CD8-positive, alpha-beta memory T cell (primary cell): ENCODE results near the gene SLC16A8. TPM values are rescaled to one million over a fixed set of nuclear protein-coding genes. Genes with fewer than 3 reads are reported as not detected.

ENCODE experiments used
- CTCF ChIA-PET: fragments of 350-600 bp; sonication (Branson Sonifier 250); formaldehyde crosslinking; loops from one replicate; lab custom pipeline; 2021; ENCODE audit warnings: antibody characterized with exemption; lab: Charles Lee
- POLR2A ChIA-PET: fragments of 350-600 bp; sonication (Branson Sonifier 250); formaldehyde crosslinking; loops from one replicate; lab custom pipeline; 2021; ENCODE audit warnings: antibody characterized with exemption; lab: Charles Lee
- DNase-seq, 5 donors: peaks; one replicate each; pipeline versions ENCODE4 v3.0.0 to v3.0.0-alpha.2; 2020 to 2022; ENCODE audit warnings: mixed read lengths in 1 of 5
- H3K27ac ChIP-seq: one replicate; pipeline ENCODE4 v1.7.0; 2013; ENCODE audit warnings: low read depth, mild to moderate bottlenecking, low read length, moderate library complexity
- H3K27me3 ChIP-seq: 2 replicates; pipeline ENCODE4 v1.7.0; 2013; ENCODE audit warnings: low read length, mild to moderate bottlenecking; ENCODE audit not compliant: insufficient read depth, poor library complexity, severe bottlenecking
- H3K36me3 ChIP-seq: 2 replicates; pipeline ENCODE4 v1.7.0; 2013; ENCODE audit warnings: mild to moderate bottlenecking, low read length, moderate library complexity; ENCODE audit not compliant: insufficient read depth
- H3K4me1 ChIP-seq: 2 replicates; pipeline ENCODE4 v1.7.0; 2013; ENCODE audit warnings: mild to moderate bottlenecking, low read length, moderate library complexity; ENCODE audit not compliant: insufficient read depth
- H3K4me3 ChIP-seq: 2 replicates; pipeline ENCODE4 v1.7.0; 2013; ENCODE audit warnings: mild to moderate bottlenecking, low read length
- H3K9me3 ChIP-seq: 2 replicates; pipeline ENCODE4 v1.7.0; 2013; ENCODE audit warnings: mild to moderate bottlenecking, low read length
- H3K27ac Mint-ChIP-seq, 8 donors: one replicate each; pipeline ENCODE4 v1.8.0; 2020 to 2021; ENCODE audit warnings: mixed read lengths in 8 of 8, mild to moderate bottlenecking in 6 of 8, inconsistent platforms in 3 of 8, moderate library complexity in 3 of 8
- H3K27me3 Mint-ChIP-seq, 2 donors: one replicate each; pipeline ENCODE4 v1.8.0; 2020 to 2021; ENCODE audit warnings: mixed read lengths in 2 of 2, mild to moderate bottlenecking in 1 of 2, moderate library complexity in 1 of 2
- H3K36me3 Mint-ChIP-seq, 3 donors: one replicate each; pipeline ENCODE4 v1.8.0; 2020 to 2021; ENCODE audit warnings: mixed read lengths in 3 of 3, inconsistent platforms in 1 of 3, mild to moderate bottlenecking in 1 of 3
- H3K4me1 Mint-ChIP-seq, 3 donors: one replicate each; pipeline ENCODE4 v1.8.0; 2020 to 2021; ENCODE audit warnings: mixed read lengths in 3 of 3, inconsistent platforms in 1 of 3, mild to moderate bottlenecking in 1 of 3
- H3K4me3 Mint-ChIP-seq, 7 donors: one replicate each; pipeline ENCODE4 v1.8.0; 2020 to 2021; ENCODE audit warnings: mixed read lengths in 7 of 7, mild to moderate bottlenecking in 6 of 7, moderate library complexity in 4 of 7, inconsistent platforms in 2 of 7
- H3K9me3 Mint-ChIP-seq, 5 donors: one replicate each; pipeline ENCODE4 v1.8.0; 2020 to 2022; ENCODE audit warnings: mixed read lengths in 5 of 5, mild to moderate bottlenecking in 3 of 5, moderate library complexity in 2 of 5, inconsistent platforms in 1 of 5
- polyA plus RNA-seq: library from polyadenylated mRNA; unstranded; fragments of 300-500 nt; fragmentation: Illumina TruSeq; gene quantifications from one replicate; pipeline ENCODE4 v1.2.3, GENCODE V29; 2021
- total RNA-seq, 2 experiments: library from RNA; stranded (reverse); gene quantifications; one replicate each; pipeline ENCODE4 v1.2.3, GENCODE V29; 2021

The SLC16A8 gene
- total and polyA plus RNA-seq, 3 experiments from 2014 or later: 0.35 TPM; not detected in 2

DNA sequence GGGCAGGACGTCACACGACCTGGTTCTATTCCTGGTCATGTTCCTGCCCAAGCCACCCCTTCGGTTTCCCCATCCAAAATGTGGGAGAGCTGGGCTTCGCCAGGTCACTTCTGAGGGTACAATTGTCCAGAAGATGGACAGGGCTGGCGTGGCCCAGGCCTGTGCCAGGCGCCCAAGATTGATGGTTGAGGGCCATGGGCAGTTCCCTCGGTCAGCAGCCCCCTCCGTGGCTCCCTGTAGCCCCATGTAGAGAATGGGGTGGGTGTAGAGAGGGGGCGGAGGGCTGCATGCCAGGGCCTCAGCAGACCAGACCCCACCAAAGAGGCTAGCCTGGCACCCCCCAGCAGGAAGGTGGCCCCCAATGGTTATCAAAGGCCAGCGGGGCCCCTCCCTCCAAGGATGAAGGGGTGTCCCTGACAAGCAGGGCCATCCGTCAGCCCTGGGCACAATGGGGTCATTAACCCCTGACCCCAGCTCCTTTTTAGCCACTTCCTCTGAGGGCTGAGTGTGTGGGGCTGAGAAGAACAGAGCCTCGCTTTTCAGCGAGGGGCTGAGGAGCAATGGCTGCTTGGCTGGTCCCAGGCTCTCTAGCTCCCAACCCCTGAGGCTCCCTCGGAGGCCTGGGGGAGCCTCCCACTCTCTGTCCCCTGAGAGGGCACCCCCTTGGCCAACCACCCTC lies 37.8 kb downstream of the SLC16A8 start:
- no peaks in the 10 kb centered on the region for H3K36me3 Mint-ChIP-seq
- Histone ChIP-seq H3K4me1 (no peaks in the 10 kb centered on the region), H3K9me3 (no peaks in the 10 kb centered on the region), H3K27ac (no peak overlapping the region), H3K36me3 (no peaks in the 10 kb centered on the region), H3K4me3 (no peak overlapping the region), H3K27me3 (no peaks in the 10 kb centered on the region)
- H3K9me3 Mint-ChIP-seq: no peaks in the 10 kb centered on the region
- peak overlapping the region in 2 of 8 donors; percentile 84 to 92 for H3K27ac Mint-ChIP-seq
- H3K4me1 Mint-ChIP-seq: no peaks in the 10 kb centered on the region
- peaks cover 5 to 18% of the 10 kb centered on the region in 2 donors for H3K27me3 Mint-ChIP-seq
- no peak overlapping the region for H3K4me3 Mint-ChIP-seq
- no peak for DNase-seq
- ChIA-PET CTCF (no interaction called here), POLR2A (no interaction called here)

DNA sequence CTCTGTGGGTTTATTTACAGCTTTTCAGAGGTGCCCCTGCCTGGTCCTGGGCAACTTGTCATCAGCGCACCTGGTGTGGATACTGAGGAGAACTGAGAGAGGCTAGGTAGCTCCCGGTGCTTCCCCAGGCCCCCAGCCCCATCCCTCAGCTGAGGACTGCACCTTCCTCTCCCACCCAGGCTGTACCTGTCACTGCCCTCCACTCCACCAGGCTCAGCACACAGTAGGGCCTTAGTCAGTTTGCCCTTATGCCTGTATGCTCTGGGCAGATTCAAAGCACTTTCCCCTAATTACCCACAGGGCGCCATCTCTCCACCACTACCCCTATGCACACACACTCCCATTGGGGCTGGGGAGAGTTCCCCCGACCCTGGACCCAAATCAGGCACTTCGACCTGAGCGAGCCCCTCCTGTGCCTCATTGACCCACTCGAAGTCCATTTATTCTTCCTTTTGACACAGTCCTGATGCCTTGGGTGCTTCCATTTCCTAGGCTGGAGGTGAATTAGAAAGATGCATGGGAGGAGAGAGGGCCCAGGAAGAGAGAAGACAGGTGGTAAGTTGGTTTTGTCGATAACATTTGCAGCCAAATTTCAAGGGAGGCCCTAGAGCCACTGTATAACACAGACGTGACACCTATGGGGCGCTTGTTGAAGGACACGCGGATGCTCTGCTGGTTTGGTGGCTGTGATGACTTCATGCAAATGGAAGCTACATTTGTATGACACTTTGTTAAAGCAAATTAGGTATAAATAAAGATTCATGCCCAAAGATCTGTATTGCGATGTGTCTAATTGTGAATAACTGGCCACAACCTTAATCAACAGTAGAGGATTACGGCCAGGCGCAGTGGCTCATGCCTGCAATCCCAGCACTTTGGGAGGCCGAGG lies 40.6 kb downstream of the SLC16A8 start:
- Mint-ChIP-seq H3K27ac (no peak overlapping the region), H3K36me3 (no peaks in the 10 kb centered on the region), H3K4me3 (no peak overlapping the region), H3K27me3 (peaks cover 6 to 14% of the 10 kb centered on the region in 2 donors), H3K9me3 (no peaks in the 10 kb centered on the region), H3K4me1 (no peaks in the 10 kb centered on the region)
- no peak overlapping the region for H3K27ac ChIP-seq
- no peak overlapping the region for H3K4me3 ChIP-seq
- no peaks in the 10 kb centered on the region for H3K9me3 ChIP-seq
- no peaks in the 10 kb centered on the region for H3K36me3 ChIP-seq
- ChIA-PET CTCF (interaction anchor here (2.2 kb wide), 1 partner anchor 9 kb away, joined by 7 read pairs; no protein-coding TSS in a partner anchor), POLR2A (no interaction called here)
- no peak for DNase-seq
- no peaks in the 10 kb centered on the region for H3K27me3 ChIP-seq
- H3K4me1 ChIP-seq: no peaks in the 10 kb centered on the region

DNA sequence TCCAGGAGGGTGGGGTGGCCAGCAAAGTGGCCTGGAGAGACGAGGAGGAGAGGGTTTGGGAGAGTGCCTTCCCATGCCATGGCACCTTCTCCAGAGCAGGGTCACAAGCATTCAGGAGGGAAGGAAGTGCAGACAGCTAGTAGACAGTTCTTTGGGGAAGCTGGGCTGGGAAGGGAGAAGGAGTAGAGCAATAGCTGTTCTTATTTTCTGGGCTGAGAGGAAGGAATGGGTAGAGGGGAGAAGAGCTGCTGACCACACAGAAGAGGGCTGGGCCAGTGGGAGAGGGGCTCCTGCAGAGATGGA lies 41.5 kb downstream of the SLC16A8 start:
- Mint-ChIP-seq H3K4me1 (no peaks in the 10 kb centered on the region), H3K27ac (no peak overlapping the region), H3K27me3 (peaks cover 4 to 14% of the 10 kb centered on the region in 2 donors), H3K36me3 (peaks cover 0 to 1% (median 0%) of the 10 kb centered on the region in 3 donors), H3K9me3 (no peaks in the 10 kb centered on the region), H3K4me3 (no peak overlapping the region)
- CTCF ChIA-PET: interaction anchor here (2.2 kb wide), 1 partner anchor 10 kb away, joined by 7 read pairs; no protein-coding TSS in a partner anchor
- no peaks in the 10 kb centered on the region for H3K4me1 ChIP-seq
- no peaks in the 10 kb centered on the region for H3K27me3 ChIP-seq
- no peak overlapping the region for H3K4me3 ChIP-seq
- H3K27ac ChIP-seq: no peak overlapping the region
- H3K9me3 ChIP-seq: no peaks in the 10 kb centered on the region
- no peak for DNase-seq
- POLR2A ChIA-PET: no interaction called here
- H3K36me3 ChIP-seq: no peaks in the 10 kb centered on the region

DNA sequence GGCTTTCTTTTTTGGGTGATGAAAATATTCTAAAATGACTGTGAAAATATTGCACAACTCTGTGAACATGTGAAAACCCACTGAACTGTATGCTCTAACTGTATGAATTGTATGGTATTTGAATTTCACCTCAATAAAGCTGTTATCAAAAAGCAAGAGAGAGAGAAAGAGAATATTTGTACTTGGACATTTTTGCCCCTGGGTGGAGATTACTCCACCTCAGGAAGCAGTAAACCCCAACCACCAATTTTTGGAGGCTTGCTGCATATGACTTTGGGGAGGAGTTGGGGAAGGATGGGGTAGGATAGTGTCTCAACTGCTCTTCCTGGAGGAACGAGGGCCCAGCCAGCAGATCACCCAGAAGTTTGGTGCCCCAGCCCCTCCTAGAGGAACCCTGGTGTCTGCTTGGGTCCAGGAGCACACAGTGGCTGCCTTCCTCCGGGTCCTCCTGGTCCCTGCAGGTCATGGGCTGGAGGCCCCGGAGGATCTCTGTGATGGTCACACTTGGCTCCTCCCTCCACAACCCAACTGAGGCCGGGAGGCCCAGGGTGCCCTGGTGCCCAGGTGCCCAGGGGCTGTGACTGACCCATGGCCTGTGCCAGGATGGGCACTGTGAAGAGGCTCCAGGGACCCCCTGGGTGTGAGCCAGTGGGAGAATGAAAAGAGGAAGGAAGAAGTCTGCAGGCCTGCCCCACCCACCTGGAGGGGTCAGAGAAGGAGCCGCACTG lies 42.1 kb downstream of the SLC16A8 start:
- no peaks in the 10 kb centered on the region for H3K9me3 Mint-ChIP-seq
- Histone ChIP-seq H3K27ac (no peak overlapping the region), H3K9me3 (no peaks in the 10 kb centered on the region), H3K36me3 (no peaks in the 10 kb centered on the region), H3K4me3 (no peak overlapping the region), H3K27me3 (no peaks in the 10 kb centered on the region), H3K4me1 (no peaks in the 10 kb centered on the region)
- H3K27ac Mint-ChIP-seq: no peak overlapping the region
- ChIA-PET POLR2A (no interaction called here), CTCF (interaction anchor here (2.2 kb wide), 1 partner anchor 10 kb away, joined by 7 read pairs; no protein-coding TSS in a partner anchor)
- H3K4me3 Mint-ChIP-seq: no peak overlapping the region
- H3K36me3 Mint-ChIP-seq: peaks cover 0 to 1% (median 0%) of the 10 kb centered on the region in 3 donors
- H3K27me3 Mint-ChIP-seq: peaks cover 4 to 8% of the 10 kb centered on the region in 2 donors
- peaks cover 0 to under 1% (median 0%) of the 10 kb centered on the region in 3 donors for H3K4me1 Mint-ChIP-seq
- no peak for DNase-seq

DNA sequence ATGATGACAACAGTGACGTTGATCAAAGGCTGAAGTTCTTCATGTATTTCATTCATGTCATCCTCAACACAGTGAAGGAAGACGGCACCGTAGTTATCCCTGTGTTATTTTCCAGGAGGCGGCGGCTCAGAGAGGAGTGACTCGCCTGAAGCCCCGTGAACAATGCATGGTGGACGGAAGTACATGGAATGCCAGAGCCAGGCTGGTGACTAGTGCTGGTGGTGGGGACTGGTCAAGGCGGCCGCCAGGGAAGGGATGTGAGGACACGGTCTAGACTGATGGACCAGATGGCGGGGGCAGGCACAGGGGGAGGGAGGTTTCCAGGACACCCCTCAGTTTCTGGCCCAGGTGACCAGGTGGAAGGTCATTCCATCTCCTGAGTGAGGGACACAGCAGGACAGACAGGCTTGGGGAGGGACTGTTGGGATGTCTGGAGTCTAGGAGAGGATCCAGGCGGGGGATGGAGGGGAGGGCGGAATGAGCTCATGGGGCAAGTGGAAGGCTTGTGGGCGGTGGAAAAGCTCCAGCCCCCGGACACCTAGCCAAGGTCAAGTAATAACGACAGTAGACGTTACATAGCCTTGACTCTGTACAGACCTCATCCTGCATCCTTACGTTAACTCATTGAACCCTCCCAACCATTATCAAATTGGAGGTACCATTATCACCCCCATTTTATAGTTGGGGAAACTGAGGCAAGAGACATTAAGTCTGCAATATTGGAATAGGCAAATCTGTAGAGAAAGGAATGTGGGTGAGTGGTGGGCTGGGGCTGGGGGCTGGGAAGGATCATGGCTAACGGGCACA lies 42.8 kb downstream of the SLC16A8 start:
- ChIA-PET POLR2A (no interaction called here), CTCF (interaction anchor here (1.8 kb wide), 1 partner anchor 11 kb away, joined by 7 read pairs; no protein-coding TSS in a partner anchor)
- Histone ChIP-seq H3K27me3 (no peaks in the 10 kb centered on the region), H3K4me3 (no peak overlapping the region), H3K4me1 (no peaks in the 10 kb centered on the region), H3K27ac (no peak overlapping the region), H3K9me3 (no peaks in the 10 kb centered on the region), H3K36me3 (no peaks in the 10 kb centered on the region)
- Mint-ChIP-seq H3K4me1 (peaks cover 0 to 2% (median 0%) of the 10 kb centered on the region in 3 donors), H3K4me3 (no peak overlapping the region), H3K27ac (peak overlapping the region in 1 of 8 donors; percentile 42), H3K27me3 (peaks cover 4 to 6% of the 10 kb centered on the region in 2 donors), H3K9me3 (no peaks in the 10 kb centered on the region), H3K36me3 (peaks cover 0 to 1% (median 0%) of the 10 kb centered on the region in 3 donors)
- DNase-seq: no peak

DNA sequence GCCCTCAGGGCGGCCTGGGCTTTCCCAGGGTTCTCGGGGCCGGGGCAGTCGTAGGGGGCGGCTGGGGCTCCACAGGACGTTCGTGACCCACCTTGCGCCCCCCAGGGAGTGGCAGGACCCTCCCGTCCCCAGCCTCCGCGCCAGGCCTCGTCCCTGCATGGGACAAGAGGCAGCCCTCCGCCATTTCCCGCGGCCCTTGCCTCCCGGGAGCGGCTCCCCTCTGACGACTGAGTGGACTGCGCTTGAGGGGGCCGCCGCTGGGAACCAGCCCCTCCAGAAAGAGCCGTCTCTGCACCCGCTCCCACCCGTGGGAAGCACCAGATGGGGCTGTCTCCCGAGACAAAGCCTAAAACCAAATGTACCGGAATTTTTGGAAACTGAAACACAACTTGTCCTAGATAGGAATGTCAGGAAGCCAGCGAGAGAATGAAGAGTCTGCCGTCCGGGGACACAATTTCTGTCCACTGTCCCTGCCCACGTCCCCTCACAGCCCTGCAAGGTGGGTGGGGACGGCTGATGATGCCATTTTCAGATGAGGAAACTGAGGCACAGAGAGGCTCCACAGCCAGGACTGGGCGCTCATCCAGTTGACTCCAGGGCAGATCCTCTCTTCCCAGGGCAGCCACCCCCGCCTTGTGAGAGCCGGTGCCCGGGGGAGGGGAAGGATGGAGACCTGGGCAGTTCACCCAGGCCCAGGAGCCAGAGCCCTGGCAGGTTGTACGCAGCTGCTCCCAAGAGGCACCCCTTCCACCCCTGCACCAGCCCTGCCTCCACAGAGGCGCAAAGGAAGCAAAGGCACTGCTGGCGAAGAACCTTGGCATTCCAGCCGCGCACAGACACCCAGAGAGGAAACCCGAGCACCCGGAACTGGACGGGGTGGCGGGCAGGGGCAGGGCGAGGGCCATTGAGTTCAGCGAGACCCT lies 44.8 kb downstream of the SLC16A8 start:
- POLR2A ChIA-PET: no interaction called here
- H3K4me1 ChIP-seq: no peaks in the 10 kb centered on the region
- no peaks in the 10 kb centered on the region for H3K9me3 ChIP-seq
- no peak overlapping the region for H3K27ac ChIP-seq
- CTCF ChIA-PET: no interaction called here
- no peak overlapping the region for H3K4me3 Mint-ChIP-seq
- H3K36me3 Mint-ChIP-seq: peaks cover 0 to 1% (median 0%) of the 10 kb centered on the region in 3 donors
- H3K9me3 Mint-ChIP-seq: no peaks in the 10 kb centered on the region
- peaks cover 0 to 2% (median 0%) of the 10 kb centered on the region in 3 donors for H3K4me1 Mint-ChIP-seq
- no peaks in the 10 kb centered on the region for H3K27me3 ChIP-seq
- no peak overlapping the region for H3K27ac Mint-ChIP-seq
- no peaks in the 10 kb centered on the region for H3K36me3 ChIP-seq
- DNase-seq: no peak
- H3K4me3 ChIP-seq: no peak overlapping the region
- H3K27me3 Mint-ChIP-seq: peaks cover 0 to 2% of the 10 kb centered on the region in 2 donors
